A549 (cell line): ENCODE results near the gene CLEC16A. TPM values are rescaled to one million over a fixed set of nuclear protein-coding genes. Genes with fewer than 3 reads are reported as not detected.

Experiments used
- ATAC-seq, 2 experiments: fragments of 200-7000 bp in 1 of 2; fragments of >200 bp in 1 of 2; cut with Nextera tagmentation in 1 of 2; cut with Tn5 transposase in 1 of 2; 3 replicates each; pipeline versions ENCODE4 v1.8.0 to v1.9.1; 2018 to 2020; ENCODE audit warnings: mild to moderate bottlenecking in 1 of 2, moderate library complexity in 1 of 2
- CTCF ChIA-PET: fragments of 300-600 bp; sonication (Branson Sonifier 250); formaldehyde crosslinking; extraction: SDS; loops from one replicate; lab custom pipeline; 2021; ENCODE audit warnings: antibody characterized with exemption, inconsistent platforms; lab: Yijun Ruan, JAX
- POLR2A ChIA-PET: fragments of 350-600 bp; formaldehyde crosslinking; extraction: SDS; loops from one replicate; lab custom pipeline; 2021; ENCODE audit warnings: antibody characterized with exemption, inconsistent platforms; lab: Yijun Ruan, JAX
- DNase-seq, 2 experiments: peaks; one replicate each; pipeline versions ENCODE4 v3.0.0 to v3.0.0-alpha.2; 2011 to 2016; ENCODE audit warnings: low read depth in 1 of 2, low spot score in 1 of 2
- FAIRE-seq: peaks from 2 replicates; lab custom pipeline; 2011; peaks lifted over from hg19 to GRCh38; lab: Jason Lieb, UNC
- H3K27ac ChIP-seq, 2 experiments: fragments of >200 bp; sonication (Bioruptor Twin); formaldehyde crosslinking; 3 replicates each; pipeline ENCODE4 v1.5.1; 2016 to 2017
- H3K4me1 ChIP-seq: fragments of >200 bp; sonication (Bioruptor Twin); formaldehyde crosslinking; 3 replicates; pipeline ENCODE4 v1.6.1; 2016
- H3K4me2 ChIP-seq: fragments of >200 bp; sonication (Bioruptor Twin); formaldehyde crosslinking; 3 replicates; pipeline ENCODE4 v1.6.1; 2016
- H3K4me3 ChIP-seq: fragments of >200 bp; sonication (Bioruptor Twin); formaldehyde crosslinking; 3 replicates; pipeline ENCODE4 v1.5.1; 2016
- H3K9me3 ChIP-seq: fragments of >200 bp; sonication (Bioruptor Twin); formaldehyde crosslinking; 3 replicates; pipeline ENCODE4 v1.6.1; 2016
- BHLHE40 ChIP-seq: IDR thresholded peaks from 2 replicates; pipeline ENCODE4 v1.6.1; 2012; ENCODE audit warnings: low read depth, low read length, inconsistent platforms
- CBX8 ChIP-seq: fragments of 200-600 bp; sonication (generic); IDR thresholded peaks from 2 replicates; pipeline ENCODE4 v1.6.1; 2016
- CEBPB ChIP-seq, 2 experiments: fragments of >200 bp in 1 of 2; sonication (Bioruptor Twin) in 1 of 2; formaldehyde crosslinking in 1 of 2; IDR thresholded peaks; 2 replicates each; pipeline ENCODE4 v1.6.1; 2012 to 2016
- CHD2 ChIP-seq: fragments of 150-350 bp; IDR thresholded peaks from 2 replicates; pipeline ENCODE4 v1.6.1; 2014; ENCODE audit warnings: low read length; ENCODE audit not compliant: partially characterized antibody
- CHD4 ChIP-seq: fragments of 200-600 bp; sonication (generic); IDR thresholded peaks from 2 replicates; pipeline ENCODE4 v1.6.1; 2016; ENCODE audit warnings: antibody characterized with exemption, mild to moderate bottlenecking, borderline replicate concordance
- EHF ChIP-seq: fragments of 250-450 bp; sonication (Bioruptor Pico); IDR thresholded peaks from 2 replicates; pipeline ENCODE4 v1.5.0; 2020; ENCODE audit warnings: mild to moderate bottlenecking
- EP300 ChIP-seq, 2 experiments: fragments of >200 bp; sonication (Bioruptor Twin); formaldehyde crosslinking; IDR thresholded peaks; 2 replicates in 1 of 2; 3 replicates in 1 of 2; pipeline ENCODE4 v1.6.1; 2016 to 2017
- FOSB ChIP-seq: fragments of 250-450 bp; sonication (Bioruptor Pico); IDR thresholded peaks from 2 replicates; pipeline ENCODE4 v1.5.0; 2020; ENCODE audit warnings: mild to moderate bottlenecking, moderate library complexity
- HOXA7 ChIP-seq: fragments of 250-450 bp; sonication (Bioruptor Pico); IDR thresholded peaks from 2 replicates; pipeline ENCODE4 v1.5.0; 2020; ENCODE audit warnings: mild to moderate bottlenecking, moderate library complexity
- HOXB13 ChIP-seq: fragments of 250-450 bp; sonication (Bioruptor Pico); IDR thresholded peaks from 2 replicates; pipeline ENCODE4 v1.5.0; 2020; ENCODE audit warnings: low read depth, mild to moderate bottlenecking, moderate library complexity
- HOXB5 ChIP-seq: fragments of 250-450 bp; sonication (Bioruptor Pico); IDR thresholded peaks from 2 replicates; pipeline ENCODE4 v1.5.0; 2020; ENCODE audit warnings: mild to moderate bottlenecking, moderate library complexity
- JUNB ChIP-seq: fragments of >200 bp; sonication (Bioruptor Twin); formaldehyde crosslinking; IDR thresholded peaks from 2 replicates; pipeline ENCODE4 v1.6.1; 2016
- MAZ ChIP-seq: fragments of 150-350 bp; IDR thresholded peaks from 2 replicates; pipeline ENCODE4 v1.6.1; 2014; ENCODE audit warnings: antibody characterized with exemption, low read depth, low read length, borderline replicate concordance
- NFE2L2 ChIP-seq: fragments of 150-350 bp; conservative IDR thresholded peaks from 2 replicates; pipeline ENCODE4 v1.6.1; 2014; ENCODE audit warnings: low read length
- PHF8 ChIP-seq: fragments of 200-600 bp; sonication (generic); IDR thresholded peaks from 2 replicates; pipeline ENCODE4 v1.6.1; 2016; ENCODE audit warnings: low read depth, mild to moderate bottlenecking, antibody characterized with exemption, moderate library complexity, borderline replicate concordance
- RCOR1 ChIP-seq: fragments of 150-350 bp; IDR thresholded peaks from 2 replicates; pipeline ENCODE4 v1.6.1; 2014; ENCODE audit warnings: antibody characterized with exemption, low read length, low read depth
- RNF2 ChIP-seq: fragments of 200-600 bp; sonication (generic); IDR thresholded peaks from 2 replicates; pipeline ENCODE4 v1.6.1; 2016; ENCODE audit warnings: low read depth, mild to moderate bottlenecking, antibody characterized with exemption, moderate library complexity, borderline replicate concordance
- SMC3 ChIP-seq: fragments of >200 bp; sonication (Bioruptor Twin); formaldehyde crosslinking; IDR thresholded peaks from 3 replicates; pipeline ENCODE4 v1.6.1; 2018; ENCODE audit warnings: inconsistent platforms
- TP53 ChIP-seq: fragments of 250-450 bp; sonication (Bioruptor Pico); IDR thresholded peaks from 2 replicates; pipeline ENCODE4 v1.5.0; 2021; ENCODE audit warnings: mild to moderate bottlenecking, moderate library complexity
- WGBS: methylation state at CpG from one replicate; pipeline ENCODE4 v1.1.6; 2017; ENCODE audit errors: missing lambda C conversion rate; 5-methylcytosine and 5-hydroxymethylcytosine counted together
- polyA plus RNA-seq, 4 experiments: library from polyadenylated mRNA; depleted of rRNA in 3 of 4; stranded (reverse); fragments of >200 nt; fragmentation: RNase III in 1 of 4; extraction: RNeasy Plus Mini Kit Qiagen cat#74134 plus additional on column Dnase treatment in 1 of 4; gene quantifications; 2 replicates in 3 of 4; 3 replicates in 1 of 4; pipeline ENCODE4 v1.2.3, GENCODE V29; 2011 to 2017
- TF ChIP-seq, protein P1 (sequence below): fragments of 200-600 bp; sonication (generic); IDR thresholded peaks from 2 replicates; pipeline ENCODE4 v1.6.1; 2016; ENCODE audit warnings: antibody characterized with exemption, mild to moderate bottlenecking, moderate library complexity
- TF ChIP-seq, protein P2 (sequence below): fragments of >200 bp; sonication (Bioruptor Twin); formaldehyde crosslinking; IDR thresholded peaks from 2 replicates; pipeline ENCODE4 v1.6.1; 2016
- TF ChIP-seq, protein P3 (sequence below): fragments of >200 bp; sonication (Bioruptor Twin); formaldehyde crosslinking; IDR thresholded peaks from 3 replicates; pipeline ENCODE4 v1.5.1; 2016
- TF ChIP-seq, protein P4 (sequence below): IDR thresholded peaks from 2 replicates; pipeline ENCODE4 v1.6.1; 2012; ENCODE audit warnings: low read depth, borderline replicate concordance

CLEC16A gene
- polyA plus RNA-seq, 2 of the 4 experiments (the other 2 are of a cell fraction) = 8.3 to 10.4 TPM

DNA sequence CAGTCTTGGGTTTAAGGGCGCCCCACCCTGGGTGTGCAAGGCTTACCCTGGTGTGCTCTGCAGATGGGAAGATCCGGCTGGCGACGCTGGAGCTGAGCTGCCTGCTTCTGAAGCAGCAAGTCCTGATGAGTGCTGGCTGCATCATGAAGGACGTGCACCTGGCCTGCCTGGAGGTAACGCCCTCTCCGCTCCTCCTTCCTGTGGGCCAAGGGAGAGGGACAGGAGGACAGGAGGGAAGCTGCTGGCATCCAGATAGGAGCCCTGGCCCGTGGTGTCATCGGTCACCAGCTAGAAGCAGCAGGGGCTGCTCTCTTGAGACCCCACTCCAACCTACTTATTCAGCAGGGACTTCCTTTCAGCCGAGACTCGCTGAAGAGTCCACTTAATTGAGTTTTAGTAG, 97.8 kb downstream of the CLEC16A start (continued):
- TF ChIP-seq, protein P1, sequence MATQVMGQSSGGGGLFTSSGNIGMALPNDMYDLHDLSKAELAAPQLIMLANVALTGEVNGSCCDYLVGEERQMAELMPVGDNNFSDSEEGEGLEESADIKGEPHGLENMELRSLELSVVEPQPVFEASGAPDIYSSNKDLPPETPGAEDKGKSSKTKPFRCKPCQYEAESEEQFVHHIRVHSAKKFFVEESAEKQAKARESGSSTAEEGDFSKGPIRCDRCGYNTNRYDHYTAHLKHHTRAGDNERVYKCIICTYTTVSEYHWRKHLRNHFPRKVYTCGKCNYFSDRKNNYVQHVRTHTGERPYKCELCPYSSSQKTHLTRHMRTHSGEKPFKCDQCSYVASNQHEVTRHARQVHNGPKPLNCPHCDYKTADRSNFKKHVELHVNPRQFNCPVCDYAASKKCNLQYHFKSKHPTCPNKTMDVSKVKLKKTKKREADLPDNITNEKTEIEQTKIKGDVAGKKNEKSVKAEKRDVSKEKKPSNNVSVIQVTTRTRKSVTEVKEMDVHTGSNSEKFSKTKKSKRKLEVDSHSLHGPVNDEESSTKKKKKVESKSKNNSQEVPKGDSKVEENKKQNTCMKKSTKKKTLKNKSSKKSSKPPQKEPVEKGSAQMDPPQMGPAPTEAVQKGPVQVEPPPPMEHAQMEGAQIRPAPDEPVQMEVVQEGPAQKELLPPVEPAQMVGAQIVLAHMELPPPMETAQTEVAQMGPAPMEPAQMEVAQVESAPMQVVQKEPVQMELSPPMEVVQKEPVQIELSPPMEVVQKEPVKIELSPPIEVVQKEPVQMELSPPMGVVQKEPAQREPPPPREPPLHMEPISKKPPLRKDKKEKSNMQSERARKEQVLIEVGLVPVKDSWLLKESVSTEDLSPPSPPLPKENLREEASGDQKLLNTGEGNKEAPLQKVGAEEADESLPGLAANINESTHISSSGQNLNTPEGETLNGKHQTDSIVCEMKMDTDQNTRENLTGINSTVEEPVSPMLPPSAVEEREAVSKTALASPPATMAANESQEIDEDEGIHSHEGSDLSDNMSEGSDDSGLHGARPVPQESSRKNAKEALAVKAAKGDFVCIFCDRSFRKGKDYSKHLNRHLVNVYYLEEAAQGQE = no peak

DNA sequence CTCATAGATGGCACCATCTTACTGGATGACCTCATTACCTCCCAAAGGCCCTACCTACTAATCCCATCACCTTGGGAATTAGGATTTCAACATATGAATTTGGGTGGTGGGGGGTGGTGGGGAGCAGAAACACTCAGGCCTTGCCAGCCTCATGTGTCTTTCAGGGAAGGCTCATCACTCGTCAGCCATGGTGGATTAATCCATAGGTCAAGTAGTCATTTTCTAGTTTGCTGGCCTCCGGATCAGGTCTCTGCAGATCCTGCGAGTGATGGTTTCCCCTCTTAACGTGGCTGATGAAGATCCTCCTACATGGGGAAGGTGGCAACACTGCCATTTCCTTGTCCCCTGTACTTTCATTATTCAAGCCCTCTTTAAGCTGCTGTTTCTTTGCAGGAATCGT, 101.1 kb downstream of the CLEC16A start:
- no peak overlapping the region for H3K4me2 ChIP-seq
- CTCF ChIA-PET = interaction anchor here (0.6 to 1.0 kb wide), 3 partner anchors 17 to 1602 kb away, joined by 3 read pairs; no protein-coding TSS in a partner anchor
- TF ChIP-seq EP300 (IDR thresholded peaks at IDR 0.05) (no peak), HOXA7 (CRISPR knock-in tag) (no peak), HOXB5 (no peak), SMC3 (no peak), JUNB (no peak), EHF (no peak)
- TF ChIP-seq, all 56 proteins: peak for 0
- Histone ChIP-seq H3K4me3 (no peak overlapping the region), H3K4me1 (peaks cover 8% of the 10 kb centered on the region), H3K9me3 (no peaks in the 10 kb centered on the region), H3K27ac (no peak overlapping the region)
- FAIRE-seq (no peak), DNase-seq (no peak), ATAC-seq (no peak)
- POLR2A ChIA-PET = no interaction called here
- WGBS = 93% methylated on average over 5 of the region's 5 CpGs

DNA sequence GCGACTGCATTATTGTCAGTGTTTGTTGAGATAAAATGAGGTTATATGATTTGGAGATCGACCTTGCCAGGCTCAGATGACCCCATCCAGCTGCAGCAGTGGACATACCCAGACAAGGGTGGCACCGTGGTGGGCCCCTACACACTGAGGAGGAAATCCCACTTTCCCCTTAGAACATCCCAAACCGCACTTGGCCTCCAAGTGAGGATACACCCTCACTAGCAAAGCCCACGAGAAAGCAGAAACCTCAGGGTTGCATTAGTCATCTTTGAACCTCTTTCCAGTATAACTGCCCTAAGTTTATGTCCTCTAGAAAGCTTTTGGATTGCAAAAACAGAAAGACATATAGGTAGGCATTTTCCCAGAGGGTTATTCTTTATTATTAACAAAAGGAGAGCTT, 101.5 kb downstream of the CLEC16A start:
- 89% methylated on average over 5 of the region's 5 CpGs for WGBS
- H3K4me1 ChIP-seq = peaks cover 8% of the 10 kb centered on the region
- CTCF ChIA-PET = interaction anchor here (0.6 kb wide), 1 partner anchor 1602 kb away, joined by 3 read pairs; no protein-coding TSS in a partner anchor
- TF ChIP-seq CHD4 = no peak
- TF ChIP-seq FOSB (CRISPR knock-in tag) = no peak
- TF ChIP-seq, protein P2, sequence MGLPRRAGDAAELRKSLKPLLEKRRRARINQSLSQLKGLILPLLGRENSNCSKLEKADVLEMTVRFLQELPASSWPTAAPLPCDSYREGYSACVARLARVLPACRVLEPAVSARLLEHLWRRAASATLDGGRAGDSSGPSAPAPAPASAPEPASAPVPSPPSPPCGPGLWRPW = no peak
- TF ChIP-seq, protein P3, sequence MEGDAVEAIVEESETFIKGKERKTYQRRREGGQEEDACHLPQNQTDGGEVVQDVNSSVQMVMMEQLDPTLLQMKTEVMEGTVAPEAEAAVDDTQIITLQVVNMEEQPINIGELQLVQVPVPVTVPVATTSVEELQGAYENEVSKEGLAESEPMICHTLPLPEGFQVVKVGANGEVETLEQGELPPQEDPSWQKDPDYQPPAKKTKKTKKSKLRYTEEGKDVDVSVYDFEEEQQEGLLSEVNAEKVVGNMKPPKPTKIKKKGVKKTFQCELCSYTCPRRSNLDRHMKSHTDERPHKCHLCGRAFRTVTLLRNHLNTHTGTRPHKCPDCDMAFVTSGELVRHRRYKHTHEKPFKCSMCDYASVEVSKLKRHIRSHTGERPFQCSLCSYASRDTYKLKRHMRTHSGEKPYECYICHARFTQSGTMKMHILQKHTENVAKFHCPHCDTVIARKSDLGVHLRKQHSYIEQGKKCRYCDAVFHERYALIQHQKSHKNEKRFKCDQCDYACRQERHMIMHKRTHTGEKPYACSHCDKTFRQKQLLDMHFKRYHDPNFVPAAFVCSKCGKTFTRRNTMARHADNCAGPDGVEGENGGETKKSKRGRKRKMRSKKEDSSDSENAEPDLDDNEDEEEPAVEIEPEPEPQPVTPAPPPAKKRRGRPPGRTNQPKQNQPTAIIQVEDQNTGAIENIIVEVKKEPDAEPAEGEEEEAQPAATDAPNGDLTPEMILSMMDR = no peak
- no peak for TF ChIP-seq CEBPB (IDR thresholded peaks at IDR 0.05)
- no peak for TF ChIP-seq NFE2L2
- TF ChIP-seq CBX8 = no peak
- TF ChIP-seq EP300 (IDR thresholded peaks at IDR 0.05) = no peak
- TF ChIP-seq, protein P1 = no peak
- TF ChIP-seq BHLHE40 = no peak
- no peak for TF ChIP-seq CHD2
- no peak for TF ChIP-seq HOXB13 (CRISPR knock-in tag)
- no peak for TF ChIP-seq RNF2
- no peak for TF ChIP-seq SMC3
- TF ChIP-seq HOXA7 (CRISPR knock-in tag) = no peak
- TF ChIP-seq PHF8 = no peak
- TF ChIP-seq TP53 (CRISPR knock-in tag) = no peak
- TF ChIP-seq RCOR1 = no peak
- TF ChIP-seq MAZ = no peak
- TF ChIP-seq, protein P4, sequence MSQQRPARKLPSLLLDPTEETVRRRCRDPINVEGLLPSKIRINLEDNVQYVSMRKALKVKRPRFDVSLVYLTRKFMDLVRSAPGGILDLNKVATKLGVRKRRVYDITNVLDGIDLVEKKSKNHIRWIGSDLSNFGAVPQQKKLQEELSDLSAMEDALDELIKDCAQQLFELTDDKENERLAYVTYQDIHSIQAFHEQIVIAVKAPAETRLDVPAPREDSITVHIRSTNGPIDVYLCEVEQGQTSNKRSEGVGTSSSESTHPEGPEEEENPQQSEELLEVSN = no peak
- no peak overlapping the region for H3K27ac ChIP-seq
- H3K9me3 ChIP-seq = no peaks in the 10 kb centered on the region
- DNase-seq (no peak), FAIRE-seq (no peak), ATAC-seq (no peak)
- H3K4me2 ChIP-seq = no peak overlapping the region
- H3K4me3 ChIP-seq = no peak overlapping the region
- POLR2A ChIA-PET = no interaction called here
